Upper lobe of left lung (tissue), 6 donors: Measurements from ENCODE around the gene NDUFV3. TPM values are rescaled to one million over a fixed set of nuclear protein-coding genes. Genes with fewer than 3 reads are reported as not detected.

Experiments
- ATAC-seq, 2 donors: fragments of 200-7000 bp; cut with Tn5 transposase; one replicate each; pipeline ENCODE4 v1.9.1; 2022; ENCODE audit warnings: mild to moderate bottlenecking in 2 of 2, moderate library complexity in 2 of 2; ENCODE audit not compliant: low FRiP score in 2 of 2
- DNase-seq, 2 donors: peaks; one replicate each; pipeline ENCODE4 v3.0.0-alpha.2; 2019 to 2020
- H3K27ac ChIP-seq, 4 donors: fragments of 200-600 bp; sonication (generic); one replicate each; pipeline ENCODE4 v1.5.1; 2016 to 2019
- H3K27me3 ChIP-seq, 4 donors: fragments of 200-600 bp; sonication (generic); one replicate each; pipeline ENCODE4 v1.5.1; 2017 to 2019
- H3K36me3 ChIP-seq, 4 donors: fragments of 200-600 bp; sonication (generic); one replicate each; pipeline ENCODE4 v1.5.1; 2016 to 2019
- H3K4me1 ChIP-seq, 4 donors: fragments of 200-600 bp; sonication (generic); one replicate each; pipeline ENCODE4 v1.5.1; 2018 to 2019
- H3K4me3 ChIP-seq, 4 donors: fragments of 200-600 bp; sonication (generic); one replicate each; pipeline ENCODE4 v1.5.1; 2017 to 2019; ENCODE audit warnings: mild to moderate bottlenecking in 2 of 4, moderate library complexity in 1 of 4
- H3K9me3 ChIP-seq, 4 donors: fragments of 200-600 bp; sonication (generic); one replicate each; pipeline ENCODE4 v1.5.1; 2018 to 2019
- CTCF ChIP-seq, 6 experiments: fragments of 450-650 bp in 4 of 6; fragments of 200-600 bp in 2 of 6; sonication (generic) in 2 of 6; IDR thresholded peaks; one replicate each; pipeline ENCODE4 v1.5.1; 2016 to 2019; ENCODE audit warnings: antibody characterized with exemption in 6 of 6
- EP300 ChIP-seq, 4 donors: sonication (generic); formaldehyde crosslinking; IDR thresholded peaks; one replicate each; pipeline ENCODE4 v1.5.1; 2017; ENCODE audit warnings: antibody characterized with exemption in 4 of 4, control low read depth in 2 of 4
- POLR2A ChIP-seq, 4 donors: fragments of 450-650 bp; IDR thresholded peaks; one replicate each; pipeline ENCODE4 v1.5.1; 2016 to 2017; ENCODE audit warnings: antibody characterized with exemption in 4 of 4, mild to moderate bottlenecking in 2 of 4
- POLR2AphosphoS5 ChIP-seq, 2 donors: sonication (generic); formaldehyde crosslinking; IDR thresholded peaks; one replicate each; pipeline ENCODE4 v1.5.1; 2017; ENCODE audit warnings: antibody characterized with exemption in 2 of 2
- WGBS, 2 donors: methylation state at CpG; one replicate each; pipeline ENCODE4 v1.1.5; 2017 to 2018; 5-methylcytosine and 5-hydroxymethylcytosine counted together
- total RNA-seq, 6 donors: library from RNA; depleted of rRNA in 4 of 6; stranded (reverse); fragments of >200 nt in 4 of 6; gene quantifications; one replicate each; pipeline versions ENCODE4 v1.1.0 to v1.2.1, GENCODE V29; 2016 to 2021
- donor health status: DM: no; HTN: no; CAD: no; lungs with moderate emphysema.
- donor health status: DM: no; HTN: yes; CAD: no; lungs with severe emphysema.

NDUFV3 gene
- total RNA-seq, 6 donors from 2014 or later = 33.7 to 97.4 (median 44.9) TPM

GRCh38 chr21:42849759-42850412 is 43.2 kb upstream of the NDUFV3 start:
- H3K36me3 ChIP-seq = peaks cover 27 to 90% (median 63%) of the 10 kb centered on the region in 4 donors
- ATAC-seq (no peak), DNase-seq (peak in 1 of 2 donors; percentile 71)
- peaks cover 1 to 9% (median 8%) of the 10 kb centered on the region in 4 donors for H3K4me1 ChIP-seq
- no peaks in the 10 kb centered on the region for H3K9me3 ChIP-seq
- H3K27ac ChIP-seq = no peak overlapping the region
- 96 to 98% methylated on average over 21 to 22 of the region's 29 CpGs for WGBS, 2 donors
- TF ChIP-seq CTCF (IDR thresholded peaks at IDR 0.05) (no peak), EP300 (IDR thresholded peaks at IDR 0.05) (no peak), POLR2AphosphoS5 (IDR thresholded peaks at IDR 0.05) (no peak), POLR2A (IDR thresholded peaks at IDR 0.05) (no peak)
- H3K27me3 ChIP-seq = no peaks in the 10 kb centered on the region
- H3K4me3 ChIP-seq = no peak overlapping the region

GRCh38 chr21:42850463-42850862 is 42.6 kb upstream of the NDUFV3 start:
- TF ChIP-seq EP300 (IDR thresholded peaks at IDR 0.05) = no peak
- no peak for TF ChIP-seq POLR2AphosphoS5 (IDR thresholded peaks at IDR 0.05)
- TF ChIP-seq POLR2A (IDR thresholded peaks at IDR 0.05) = no peak
- TF ChIP-seq CTCF (IDR thresholded peaks at IDR 0.05) = no peak
- Histone ChIP-seq H3K27me3 (no peaks in the 10 kb centered on the region), H3K4me3 (no peak overlapping the region), H3K36me3 (peaks cover 27 to 90% (median 69%) of the 10 kb centered on the region in 4 donors), H3K9me3 (no peaks in the 10 kb centered on the region), H3K4me1 (peaks cover 0 to 6% (median 3%) of the 10 kb centered on the region in 4 donors), H3K27ac (no peak overlapping the region)
- DNase-seq = no peak
- ATAC-seq = no peak
- 97 to 100% methylated on average over 2 to 10 of the region's 10 CpGs for WGBS, 2 donors

- WGBS, 2 donors = 73 to 80% methylated on average over 1 to 19 of the region's 21 CpGs
- peaks cover 27 to 90% (median 73%) of the 10 kb centered on the region in 4 donors for H3K36me3 ChIP-seq
- H3K4me3 ChIP-seq = no peak overlapping the region
- no peaks in the 10 kb centered on the region for H3K27me3 ChIP-seq
- TF ChIP-seq CTCF (IDR thresholded peaks at IDR 0.05) (peak in 5 of 6 experiments; percentile 20 to 47 (median 36)), EP300 (IDR thresholded peaks at IDR 0.05) (no peak), POLR2AphosphoS5 (IDR thresholded peaks at IDR 0.05) (no peak), POLR2A (IDR thresholded peaks at IDR 0.05) (no peak)
- H3K9me3 ChIP-seq = no peaks in the 10 kb centered on the region
- peak in 1 of 2 donors; percentile 86 for DNase-seq
- H3K4me1 ChIP-seq = peaks cover 0 to 8% (median 2%) of the 10 kb centered on the region in 4 donors
- H3K27ac ChIP-seq = no peak overlapping the region
- no peak for ATAC-seq
These were observed 42.2 kb upstream of the NDUFV3 start for GRCh38 chr21:42850866-42851391.

GRCh38 chr21:42851812-42852665 is 41.1 kb upstream of the NDUFV3 start:
- no peak overlapping the region for H3K4me3 ChIP-seq
- no peaks in the 10 kb centered on the region for H3K27me3 ChIP-seq
- peaks cover 23 to 92% (median 77%) of the 10 kb centered on the region in 4 donors for H3K36me3 ChIP-seq
- WGBS, 2 donors = 94 to 97% methylated on average over 17 to 19 of the region's 19 CpGs
- ATAC-seq (no peak), DNase-seq (no peak)
- no peak for TF ChIP-seq CTCF (IDR thresholded peaks at IDR 0.05)
- no peak for TF ChIP-seq EP300 (IDR thresholded peaks at IDR 0.05)
- no peak for TF ChIP-seq POLR2AphosphoS5 (IDR thresholded peaks at IDR 0.05)
- H3K9me3 ChIP-seq = no peaks in the 10 kb centered on the region
- no peak overlapping the region for H3K27ac ChIP-seq
- H3K4me1 ChIP-seq = peaks cover 0 to 8% (median 2%) of the 10 kb centered on the region in 4 donors
